Measurements from ENCODE around the gene TRUB1. TPM values are rescaled to one million over a fixed set of nuclear protein-coding genes. Genes with fewer than 3 reads are reported as not detected.
A peak's percentile ranks its signal among the peaks of the same experiment; 100 is the strongest.

The TRUB1 gene
- total RNA-seq, 3 donors from 2014 or later (not counting 1 experiment from before 2014, with no cell fraction given), result 7.3 to 10.3 (median 10.1) TPM

GRCh38 chr10:114962441-114962840 lies 24.4 kb downstream of the TRUB1 start:
- ATAC-seq (no peak), DNase-seq (no peak)
- H3K9me3 ChIP-seq (ENCODE audit: control insufficient read depth, insufficient read depth, low read length), result no peaks in the 10 kb centered on the region
- no peak overlapping the region for H3K27ac Mint-ChIP-seq
- H3K27me3 ChIP-seq (ENCODE audit: control insufficient read depth, insufficient read depth, low read length), result no peaks in the 10 kb centered on the region
- 98% methylated on average over 2 of the region's 2 CpGs for WGBS (ENCODE audit: insufficient coverage)
- H3K4me1 Mint-ChIP-seq, result peaks cover 23 to 34% of the 10 kb centered on the region in 2 donors
- no peaks in the 10 kb centered on the region for H3K36me3 Mint-ChIP-seq
- no peak overlapping the region for H3K4me3 Mint-ChIP-seq
- H3K4me3 ChIP-seq (ENCODE audit: low read length), result no peak overlapping the region
- H3K27me3 Mint-ChIP-seq (ENCODE audit: low read depth in 2 of 2), result no peaks in the 10 kb centered on the region
- intact Hi-C loops (cut with micrococcal nuclease), result no loop called here
- H3K4me1 ChIP-seq (ENCODE audit: control insufficient read depth, insufficient read depth, low read length), result no peaks in the 10 kb centered on the region
- no peaks in the 10 kb centered on the region for H3K9me3 Mint-ChIP-seq
- peaks cover 7% of the 10 kb centered on the region for H3K36me3 ChIP-seq (ENCODE audit: control insufficient read depth, insufficient read depth, low read length)
- H3K27ac ChIP-seq (ENCODE audit: low read length), result no peak overlapping the region
- TF ChIP-seq CTCF (IDR thresholded peaks at IDR 0.05), result no peak

- WGBS (ENCODE audit: insufficient coverage), result 95% methylated on average over 4 of the region's 4 CpGs
- no peak overlapping the region for H3K4me3 Mint-ChIP-seq
- ATAC-seq (no peak), DNase-seq (no peak)
- no peak overlapping the region for H3K27ac ChIP-seq (ENCODE audit: low read length)
- H3K36me3 ChIP-seq (ENCODE audit: control insufficient read depth, insufficient read depth, low read length), result peaks cover 7% of the 10 kb centered on the region
- no peaks in the 10 kb centered on the region for H3K9me3 Mint-ChIP-seq
- no peaks in the 10 kb centered on the region for H3K4me1 ChIP-seq (ENCODE audit: control insufficient read depth, insufficient read depth, low read length)
- no peaks in the 10 kb centered on the region for H3K36me3 Mint-ChIP-seq
- H3K4me3 ChIP-seq (ENCODE audit: low read length), result no peak overlapping the region
- H3K9me3 ChIP-seq (ENCODE audit: control insufficient read depth, insufficient read depth, low read length), result no peaks in the 10 kb centered on the region
- no peak for TF ChIP-seq CTCF (IDR thresholded peaks at IDR 0.05)
- H3K27me3 Mint-ChIP-seq (ENCODE audit: low read depth in 2 of 2), result no peaks in the 10 kb centered on the region
- peaks cover 28 to 43% of the 10 kb centered on the region in 2 donors for H3K4me1 Mint-ChIP-seq
- H3K27ac Mint-ChIP-seq, result peak overlapping the region in 1 of 2 donors; percentile 12
- H3K27me3 ChIP-seq (ENCODE audit: control insufficient read depth, insufficient read depth, low read length), result no peaks in the 10 kb centered on the region
- intact Hi-C loops (cut with micrococcal nuclease), result no loop called here
These were observed 25.9 kb downstream of the TRUB1 start for GRCh38 chr10:114963908-114964307.

- no peak overlapping the region for H3K4me3 Mint-ChIP-seq
- Histone ChIP-seq H3K4me1 (ENCODE audit: control insufficient read depth, insufficient read depth, low read length) (peaks cover 7% of the 10 kb centered on the region), H3K4me3 (ENCODE audit: low read length) (no peak overlapping the region), H3K27ac (ENCODE audit: low read length) (no peak overlapping the region), H3K9me3 (ENCODE audit: control insufficient read depth, insufficient read depth, low read length) (no peaks in the 10 kb centered on the region), H3K27me3 (ENCODE audit: control insufficient read depth, insufficient read depth, low read length) (no peaks in the 10 kb centered on the region), H3K36me3 (ENCODE audit: control insufficient read depth, insufficient read depth, low read length) (no peaks in the 10 kb centered on the region)
- H3K27me3 Mint-ChIP-seq (ENCODE audit: low read depth in 2 of 2), result no peaks in the 10 kb centered on the region
- ATAC-seq (no peak), DNase-seq (no peak)
- H3K9me3 Mint-ChIP-seq, result no peaks in the 10 kb centered on the region
- peaks cover 37 to 38% of the 10 kb centered on the region in 2 donors for H3K4me1 Mint-ChIP-seq
- intact Hi-C loops (cut with micrococcal nuclease), result no loop called here
- no peaks in the 10 kb centered on the region for H3K36me3 Mint-ChIP-seq
- H3K27ac Mint-ChIP-seq, result no peak overlapping the region
- no peak for TF ChIP-seq CTCF (IDR thresholded peaks at IDR 0.05)
- 65% methylated on average over 1 of the region's 2 CpGs for WGBS (ENCODE audit: insufficient coverage)
These were observed 29.1 kb downstream of the TRUB1 start for GRCh38 chr10:114967071-114967470.

GRCh38 chr10:114970515-114970914 lies 32.5 kb downstream of the TRUB1 start:
- peak in 1 of 2 donors; percentile 1 for DNase-seq
- intact Hi-C loops (cut with micrococcal nuclease), result no loop called here
- H3K36me3 ChIP-seq (ENCODE audit: control insufficient read depth, insufficient read depth, low read length), result peaks cover 4% of the 10 kb centered on the region
- no peaks in the 10 kb centered on the region for H3K9me3 ChIP-seq (ENCODE audit: control insufficient read depth, insufficient read depth, low read length)
- peak; percentile 47 to 92 (median 79) for ATAC-seq
- H3K27ac Mint-ChIP-seq, result peak overlapping the region in 1 of 2 donors; percentile 20
- peaks cover 7% of the 10 kb centered on the region for H3K4me1 ChIP-seq (ENCODE audit: control insufficient read depth, insufficient read depth, low read length)
- no peak overlapping the region for H3K4me3 ChIP-seq (ENCODE audit: low read length)
- no peak for TF ChIP-seq CTCF (IDR thresholded peaks at IDR 0.05)
- no peaks in the 10 kb centered on the region for H3K27me3 ChIP-seq (ENCODE audit: control insufficient read depth, insufficient read depth, low read length)
- peaks cover 6% of the 10 kb centered on the region for H3K36me3 Mint-ChIP-seq
- no peak overlapping the region for H3K27ac ChIP-seq (ENCODE audit: low read length)
- no peak overlapping the region for H3K4me3 Mint-ChIP-seq
- H3K27me3 Mint-ChIP-seq (ENCODE audit: low read depth in 2 of 2), result no peaks in the 10 kb centered on the region
- H3K4me1 Mint-ChIP-seq, result peaks cover 31% of the 10 kb centered on the region in 2 donors
- no peaks in the 10 kb centered on the region for H3K9me3 Mint-ChIP-seq
- WGBS (ENCODE audit: insufficient coverage), result 64% methylated on average over 4 of the region's 4 CpGs

Data from natural killer cell (primary cell).